ENCODE data around the gene HSBP1L1.

The HSBP1L1 gene

GRCh38 chr18:80000877-80001276 is 36.4 kb downstream of the HSBP1L1 start:
- POLR2A ChIA-PET = no interaction called here
- no peaks in the 10 kb centered on the region for H3K9me3 ChIP-seq (ENCODE audit: control insufficient read depth, insufficient read depth, low read depth, low read length)
- H3K4me1 ChIP-seq (ENCODE audit: control insufficient read depth, insufficient read depth, low read length) = no peaks in the 10 kb centered on the region
- CTCF ChIA-PET = interaction anchor here (0.7 kb wide), 1 partner anchor 76 kb away, joined by 3 read pairs; no protein-coding TSS in a partner anchor
- TF ChIP-seq ZNF175 (tag by site-specific recombination; IDR thresholded peaks at IDR 0.05) (no peak), ZNF626 (tag by site-specific recombination; IDR thresholded peaks at IDR 0.05) (no peak), SETDB1 (IDR thresholded peaks at IDR 0.05; ENCODE audit: insufficient read length, low read length) (peak; percentile 24), ZNF768 (tag by site-specific recombination; IDR thresholded peaks at IDR 0.05) (no peak), ZBTB11 (tag by site-specific recombination; conservative IDR thresholded peaks at IDR 0.05; ENCODE audit: low read depth) (no peak), ZNF585B (tag by site-specific recombination; IDR thresholded peaks at IDR 0.05) (peak; percentile 97), ZIC2 (tag by site-specific recombination; IDR thresholded peaks at IDR 0.05) (no peak)
- no peak overlapping the region for H3K4me3 ChIP-seq (ENCODE audit: low read depth, low read length)
- no peaks in the 10 kb centered on the region for H3K36me3 ChIP-seq (ENCODE audit: control insufficient read depth in 2 of 2, insufficient read depth in 1 of 2, low read length in 2 of 2)
- H3K27ac ChIP-seq (ENCODE audit: extremely low read depth, low read depth, low read length) = no peak overlapping the region

- CTCF ChIA-PET = no interaction called here
- H3K27ac ChIP-seq (ENCODE audit: extremely low read depth, low read depth, low read length) = no peak overlapping the region
- TF ChIP-seq GLI2 (tag by site-specific recombination; IDR thresholded peaks at IDR 0.05; ENCODE audit: borderline replicate concordance, low read depth) (no peak), IKZF3 (tag by site-specific recombination; IDR thresholded peaks at IDR 0.05) (no peak), ZNF266 (tag by site-specific recombination; IDR thresholded peaks at IDR 0.05; ENCODE audit: low read depth) (no peak), SP2 (tag by site-specific recombination; IDR thresholded peaks at IDR 0.05) (no peak), ZNF341 (tag by site-specific recombination; IDR thresholded peaks at IDR 0.05; ENCODE audit: low read depth) (no peak), ZNF302 (tag by site-specific recombination; IDR thresholded peaks at IDR 0.05; ENCODE audit: low read depth) (no peak), ZFHX2 (tag by site-specific recombination; conservative IDR thresholded peaks at IDR 0.05) (no peak), ZNF175 (tag by site-specific recombination; IDR thresholded peaks at IDR 0.05) (no peak), ZNF433 (tag by site-specific recombination; IDR thresholded peaks at IDR 0.05; ENCODE audit: low read depth) (no peak)
- no peak overlapping the region for H3K4me3 ChIP-seq (ENCODE audit: low read depth, low read length)
- POLR2A ChIA-PET = no interaction called here
- no peaks in the 10 kb centered on the region for H3K9me3 ChIP-seq (ENCODE audit: control insufficient read depth, insufficient read depth, low read depth, low read length)
- no peaks in the 10 kb centered on the region for H3K4me1 ChIP-seq (ENCODE audit: control insufficient read depth, insufficient read depth, low read length)
- no peaks in the 10 kb centered on the region for H3K36me3 ChIP-seq (ENCODE audit: control insufficient read depth in 2 of 2, insufficient read depth in 1 of 2, low read length in 2 of 2)
Observed at GRCh38 chr18:80002468-80002867, 38.0 kb downstream of the HSBP1L1 start.

- ChIA-PET POLR2A (no interaction called here), CTCF (interaction anchor here (0.6 kb wide), 1 partner anchor 30 kb away, joined by 3 read pairs; the partner anchor contains the start of gene RBFA)
- Histone ChIP-seq H3K4me1 (ENCODE audit: control insufficient read depth, insufficient read depth, low read length) (no peaks in the 10 kb centered on the region), H3K27ac (ENCODE audit: extremely low read depth, low read depth, low read length) (no peak overlapping the region), H3K4me3 (ENCODE audit: low read depth, low read length) (no peak overlapping the region), H3K9me3 (ENCODE audit: control insufficient read depth, insufficient read depth, low read depth, low read length) (no peaks in the 10 kb centered on the region), H3K36me3 (ENCODE audit: control insufficient read depth in 2 of 2, insufficient read depth in 1 of 2, low read length in 2 of 2) (no peaks in the 10 kb centered on the region)
- TF ChIP-seq ZBTB48 (tag by site-specific recombination; IDR thresholded peaks at IDR 0.05) (no peak), REST (tag by site-specific recombination; IDR thresholded peaks at IDR 0.05) (no peak), ZNF426 (tag by site-specific recombination; IDR thresholded peaks at IDR 0.05) (no peak), KLF17 (tag by site-specific recombination; IDR thresholded peaks at IDR 0.05) (no peak), ZNF138 (tag by site-specific recombination; IDR thresholded peaks at IDR 0.05; ENCODE audit: borderline replicate concordance) (no peak), ZBTB44 (tag by site-specific recombination; IDR thresholded peaks at IDR 0.05) (no peak), OVOL3 (tag by site-specific recombination; IDR thresholded peaks at IDR 0.05) (no peak)
Observed at GRCh38 chr18:80004600-80005342, 40.3 kb downstream of the HSBP1L1 start.

Measured in HEK293 (cell line).